ENCODE data around the gene WLS. TPM values are rescaled to one million over a fixed set of nuclear protein-coding genes. Genes with fewer than 3 reads are reported as not detected.
A peak's percentile ranks its signal among the peaks of the same experiment; 100 is the strongest.

WLS gene
- total RNA-seq, 1 donor from 2014 or later: 81.9 TPM

DNA sequence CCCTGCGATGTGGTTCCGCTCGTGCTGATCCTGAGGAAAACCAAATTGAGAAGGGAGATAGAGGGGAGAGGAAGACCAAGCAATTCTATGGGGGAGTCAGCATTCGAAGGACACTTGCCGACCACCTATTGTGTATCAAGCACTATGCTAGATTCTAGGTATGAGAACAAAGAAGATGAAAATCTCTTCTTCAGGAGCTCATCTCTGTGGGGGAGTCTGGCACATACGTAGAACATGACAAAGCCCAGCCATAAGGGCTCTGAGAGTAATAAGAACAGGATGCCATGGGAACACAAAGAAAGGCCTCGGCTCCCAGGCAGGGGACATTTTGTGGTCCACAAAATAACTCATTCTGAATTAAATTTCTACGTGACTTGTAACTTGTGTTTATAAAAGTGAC is 83.7 kb downstream of the WLS start:
- intact Hi-C loops (cut with DNase I): no loop called here
- no peak for DNase-seq (ENCODE audit: low spot score)
- no peak for ATAC-seq

GRCh38 chr1:68147534-68148171 is 84.7 kb downstream of the WLS start:
- DNase-seq (ENCODE audit: low spot score) (no peak), ATAC-seq (no peak)
- intact Hi-C loops (cut with DNase I): no loop called here

DNA sequence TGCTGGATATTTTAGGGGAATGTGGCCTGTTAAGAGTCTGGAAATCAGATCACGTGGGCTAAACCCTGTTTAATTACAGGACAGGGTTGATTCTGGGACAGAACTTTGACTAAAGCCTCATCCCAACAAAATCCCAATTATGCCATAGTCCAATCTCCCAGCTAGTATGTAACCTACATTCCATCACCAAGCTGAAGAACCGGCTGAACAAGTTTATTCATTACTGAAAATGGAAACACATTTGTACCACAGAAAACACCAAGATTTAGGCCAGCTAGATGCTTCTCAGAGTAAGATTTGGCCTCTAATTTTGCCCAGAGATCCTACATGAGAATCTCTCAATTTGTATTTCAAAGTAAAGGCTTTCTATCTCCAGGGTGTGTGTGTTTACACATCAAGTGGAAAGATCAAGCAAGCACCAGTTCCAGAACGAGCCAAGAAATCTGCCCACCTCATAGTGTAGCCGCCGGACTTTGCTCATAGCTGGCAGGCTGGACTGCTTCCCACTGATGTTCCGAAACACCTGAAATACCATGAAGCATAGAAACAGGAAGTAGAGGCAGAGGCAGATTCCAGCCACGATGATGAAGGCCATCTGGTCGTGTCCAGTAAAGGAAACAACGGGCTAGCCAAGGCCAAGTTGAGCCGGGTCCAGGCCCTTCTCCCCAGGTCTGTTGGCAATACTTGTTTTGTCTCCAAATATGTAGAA is 86.8 kb downstream of the WLS start:
- no peak for DNase-seq (ENCODE audit: low spot score)
- no peak for ATAC-seq
- intact Hi-C loops (cut with DNase I): no loop called here

DNA sequence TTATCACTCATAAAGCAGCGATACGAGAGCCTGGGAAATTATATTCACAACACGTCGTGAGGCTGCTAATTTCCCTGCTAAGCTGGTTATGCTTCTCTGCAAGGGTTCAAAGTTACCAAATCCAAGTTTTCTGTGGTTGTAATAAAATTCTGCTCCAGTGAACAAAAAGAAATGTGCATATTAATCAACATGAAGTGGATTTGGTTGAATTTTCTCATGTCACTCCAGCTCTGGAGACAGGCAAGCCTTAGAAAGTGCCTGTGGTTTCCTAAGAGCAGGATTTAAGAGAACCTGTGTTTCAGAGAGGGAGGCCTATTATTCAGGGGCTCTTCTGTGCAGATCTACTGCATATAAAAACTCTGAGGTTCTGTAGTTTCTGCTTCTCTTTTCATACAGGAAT is 87.5 kb downstream of the WLS start:
- intact Hi-C loops (cut with DNase I): no loop called here
- ATAC-seq (no peak), DNase-seq (ENCODE audit: low spot score) (no peak)

DNA sequence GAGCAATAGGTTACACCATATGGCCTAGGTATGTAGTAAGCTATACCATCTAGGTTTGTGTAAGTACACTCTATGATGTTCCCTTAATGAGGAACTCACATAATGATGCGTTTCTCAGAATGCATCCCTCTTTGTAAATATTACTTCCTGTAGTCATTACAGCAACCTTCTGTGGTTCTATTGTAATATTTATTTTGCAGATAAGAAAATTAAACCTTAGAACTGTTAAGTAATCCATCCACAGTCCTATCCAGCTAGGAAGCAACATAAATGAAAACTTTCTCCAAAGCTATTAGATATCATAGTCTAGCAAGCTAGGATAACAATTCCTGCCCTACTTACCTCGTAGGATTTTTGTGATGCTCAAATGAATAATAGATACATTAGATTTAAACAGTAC is 88.7 kb downstream of the WLS start:
- intact Hi-C loops (cut with DNase I): no loop called here
- DNase-seq (ENCODE audit: low spot score) (no peak), ATAC-seq (no peak)

DNA sequence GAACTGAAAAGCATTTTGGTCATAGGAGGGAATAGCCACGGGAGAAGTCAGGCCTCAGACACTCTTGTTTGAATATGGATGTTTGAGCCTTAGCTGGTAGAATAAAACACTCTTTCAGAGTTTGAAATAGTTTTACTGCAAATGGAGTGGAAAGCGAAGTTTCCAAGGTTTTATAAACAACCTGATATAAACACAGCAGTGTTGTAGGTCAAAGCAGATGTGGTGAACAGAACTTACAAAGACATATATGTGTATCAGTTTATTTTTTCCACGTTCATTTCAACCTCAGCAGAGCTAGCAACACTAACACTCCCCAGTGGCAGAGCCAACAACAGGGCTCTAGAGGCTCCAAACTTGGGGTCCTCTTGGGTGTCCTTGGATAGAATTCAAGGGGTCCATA is 89.9 kb downstream of the WLS start:
- intact Hi-C loops (cut with DNase I): no loop called here
- DNase-seq (ENCODE audit: low spot score): no peak
- ATAC-seq: no peak

- ATAC-seq (peak; percentile 36), DNase-seq (ENCODE audit: low spot score) (no peak)
- intact Hi-C loops (cut with DNase I): no loop called here
These were observed 90.3 kb downstream of the WLS start for GRCh38 chr1:68142036-68142435.

DNA sequence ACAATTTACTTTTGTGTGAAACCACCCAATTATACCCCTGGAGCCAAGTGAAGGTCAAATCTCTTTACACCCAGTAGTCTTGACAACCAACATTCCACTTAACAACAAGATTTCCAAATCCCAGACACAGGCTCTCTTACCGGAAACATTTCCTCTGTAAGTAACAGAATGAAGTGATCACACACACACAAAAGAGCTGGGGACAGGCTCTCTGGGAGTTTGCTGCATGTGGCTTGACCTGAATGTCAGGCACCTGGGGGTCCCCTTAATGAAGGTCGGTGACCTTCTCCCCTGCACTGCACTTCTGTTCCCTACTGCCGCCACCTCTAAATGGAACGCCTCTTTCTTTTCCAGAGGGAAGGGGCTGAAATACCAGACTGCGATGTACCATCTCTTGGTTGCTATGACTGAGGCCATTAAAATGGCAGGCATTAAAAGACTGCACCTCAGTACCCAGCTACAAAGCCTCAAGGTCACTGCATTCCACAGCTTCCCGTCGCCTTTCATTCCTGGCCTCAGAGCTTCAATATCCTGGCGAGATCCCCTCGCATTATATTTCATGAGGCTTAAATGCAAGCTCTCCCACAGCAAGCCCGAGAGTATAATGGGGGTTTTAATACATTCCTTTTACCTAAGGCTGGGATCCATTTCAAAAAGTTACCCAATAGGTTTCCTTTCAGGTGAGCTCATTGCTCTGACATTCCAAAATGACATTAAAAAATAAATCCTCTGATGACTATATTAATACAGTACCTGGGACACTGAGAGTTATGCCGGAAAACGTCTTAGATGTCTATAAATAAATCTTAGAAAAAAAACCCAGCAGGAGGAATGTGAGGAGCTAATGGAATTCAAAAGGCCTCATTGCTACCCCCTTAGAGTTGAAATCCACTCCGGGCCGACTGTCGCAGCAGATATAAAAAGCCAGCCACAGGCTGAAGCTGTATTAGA is 91.0 kb downstream of the WLS start:
- peak; percentile 93 for ATAC-seq
- DNase-seq (ENCODE audit: low spot score): no peak
- intact Hi-C loops (cut with DNase I): no loop called here

DNA sequence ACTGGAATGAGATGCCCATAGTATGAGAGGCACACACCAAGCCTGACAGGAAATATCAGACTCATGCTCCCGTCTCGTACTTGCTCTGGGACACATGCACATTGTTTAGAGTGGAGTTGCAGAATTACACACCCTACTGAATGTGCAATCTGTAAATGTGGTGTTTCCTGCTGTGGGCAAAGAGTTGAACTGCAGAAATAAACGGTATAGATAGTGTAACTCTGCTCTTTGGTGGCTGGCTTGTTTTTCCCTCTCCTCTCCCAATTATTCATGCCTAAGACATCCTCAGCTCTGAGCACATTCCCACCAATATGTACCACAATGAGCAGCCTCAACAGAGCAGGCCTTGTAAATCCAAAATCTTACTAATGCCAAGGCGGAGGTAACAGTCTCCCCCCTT is 91.8 kb downstream of the WLS start:
- ATAC-seq: peak; percentile 18
- no peak for DNase-seq (ENCODE audit: low spot score)
- intact Hi-C loops (cut with DNase I): no loop called here

DNA sequence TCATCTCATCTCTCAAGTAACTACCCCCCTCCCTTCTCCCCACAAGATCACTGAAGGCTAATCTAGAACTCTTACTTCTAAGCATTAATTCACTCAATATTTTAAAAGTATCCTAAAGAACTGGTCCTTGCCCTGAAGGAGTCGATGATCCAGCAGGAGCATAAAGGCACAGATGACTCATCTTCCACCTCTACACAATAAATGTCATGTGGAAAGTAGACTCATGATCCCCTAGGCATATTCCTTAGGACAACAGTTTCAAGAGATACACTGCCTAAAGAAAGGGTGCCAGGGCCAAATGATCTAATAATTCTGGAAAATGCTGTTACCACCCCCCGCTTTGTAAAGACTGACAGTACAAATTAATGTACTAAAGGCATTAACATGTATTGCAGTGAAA is 96.1 kb downstream of the WLS start:
- ATAC-seq (no peak), DNase-seq (ENCODE audit: low spot score) (no peak)
- intact Hi-C loops (cut with DNase I): no loop called here

- DNase-seq (ENCODE audit: low spot score) (no peak), ATAC-seq (peak; percentile 70)
- intact Hi-C loops (cut with DNase I): no loop called here
These were observed 99.7 kb downstream of the WLS start for GRCh38 chr1:68132426-68133130.

DNA sequence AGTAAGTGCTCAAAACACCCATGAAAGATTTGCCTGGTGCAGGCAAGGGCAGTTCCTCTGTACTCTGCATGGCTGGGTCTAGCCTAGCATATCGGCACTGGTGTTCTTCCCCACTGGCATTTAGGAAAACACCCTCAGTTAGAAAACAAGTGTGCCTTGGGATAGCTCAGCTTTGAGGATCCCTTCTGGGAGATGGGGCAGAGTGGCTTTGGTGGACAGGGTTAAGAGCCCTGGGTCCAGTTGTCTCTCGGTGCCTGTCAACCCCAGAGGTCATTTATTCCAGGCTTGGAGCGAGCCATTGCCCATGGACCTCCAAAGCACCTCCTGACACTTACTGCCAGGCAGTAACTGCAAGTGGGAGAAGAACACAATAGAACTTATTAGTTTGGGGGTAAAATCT is 101.1 kb downstream of the WLS start:
- DNase-seq (ENCODE audit: low spot score): no peak
- intact Hi-C loops (cut with DNase I): no loop called here
- no peak for ATAC-seq

DNA sequence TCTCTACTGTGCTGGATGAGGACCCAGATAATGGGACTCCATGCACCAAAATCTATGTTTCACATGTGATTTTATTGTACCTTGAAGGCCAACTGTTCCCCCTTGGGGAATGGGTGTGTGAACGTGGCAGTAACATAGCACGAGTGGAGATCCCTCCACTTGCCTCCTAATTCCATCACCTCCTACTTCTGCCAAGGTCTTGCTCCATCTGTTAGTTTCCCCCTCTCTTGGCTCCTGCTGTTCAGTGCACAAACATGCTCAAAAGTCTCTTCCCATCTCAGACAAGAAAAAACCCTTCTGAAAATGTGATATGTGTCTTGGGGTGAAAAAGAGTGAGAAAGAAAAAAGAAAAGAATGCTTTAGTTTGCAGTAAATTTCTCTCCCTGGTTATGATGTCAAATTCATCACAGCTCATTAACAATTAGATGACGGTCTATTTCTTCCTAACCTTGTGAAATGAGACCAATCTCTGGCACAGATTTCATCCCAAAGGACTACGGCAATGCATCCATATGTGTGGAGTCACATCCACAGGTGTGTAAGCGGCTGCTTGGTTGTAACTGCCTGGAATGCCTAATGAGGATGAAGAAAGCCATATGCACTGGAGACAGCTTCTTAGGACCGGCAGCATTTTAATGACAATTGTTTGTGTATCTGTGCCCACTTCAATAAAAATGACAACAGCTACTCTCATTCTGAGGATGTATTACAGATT is 102.6 kb downstream of the WLS start:
- DNase-seq (ENCODE audit: low spot score): no peak
- intact Hi-C loops (cut with DNase I): no loop called here
- no peak for ATAC-seq

DNA sequence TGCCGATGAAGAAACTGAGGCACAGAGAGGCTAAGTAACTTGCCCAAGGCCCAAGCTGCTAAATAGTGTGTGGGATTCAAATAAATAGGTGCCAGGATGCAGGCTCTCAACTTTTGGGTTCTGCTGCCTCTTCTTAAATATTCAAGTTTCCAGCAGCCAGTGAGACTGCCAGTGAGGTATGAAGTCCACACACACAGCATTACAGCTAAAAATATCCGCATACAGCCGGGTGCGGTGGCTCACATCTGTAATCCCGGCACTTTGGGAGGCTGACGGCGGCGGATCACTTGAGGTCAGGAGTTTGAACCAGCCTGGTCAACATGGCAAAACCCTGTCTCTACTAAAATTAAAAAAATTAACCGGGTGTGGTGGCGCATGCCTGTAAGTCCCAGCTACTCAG is 103.5 kb downstream of the WLS start:
- DNase-seq (ENCODE audit: low spot score): no peak
- intact Hi-C loops (cut with DNase I): no loop called here
- no peak for ATAC-seq

GRCh38 chr1:68128157-68128556 is 104.2 kb downstream of the WLS start:
- DNase-seq (ENCODE audit: low spot score): no peak
- intact Hi-C loops (cut with DNase I): no loop called here
- no peak for ATAC-seq

GRCh38 chr1:68121536-68121935 is 110.8 kb downstream of the WLS start:
- DNase-seq (ENCODE audit: low spot score): no peak
- ATAC-seq: no peak
- intact Hi-C loops (cut with DNase I): no loop called here

DNA sequence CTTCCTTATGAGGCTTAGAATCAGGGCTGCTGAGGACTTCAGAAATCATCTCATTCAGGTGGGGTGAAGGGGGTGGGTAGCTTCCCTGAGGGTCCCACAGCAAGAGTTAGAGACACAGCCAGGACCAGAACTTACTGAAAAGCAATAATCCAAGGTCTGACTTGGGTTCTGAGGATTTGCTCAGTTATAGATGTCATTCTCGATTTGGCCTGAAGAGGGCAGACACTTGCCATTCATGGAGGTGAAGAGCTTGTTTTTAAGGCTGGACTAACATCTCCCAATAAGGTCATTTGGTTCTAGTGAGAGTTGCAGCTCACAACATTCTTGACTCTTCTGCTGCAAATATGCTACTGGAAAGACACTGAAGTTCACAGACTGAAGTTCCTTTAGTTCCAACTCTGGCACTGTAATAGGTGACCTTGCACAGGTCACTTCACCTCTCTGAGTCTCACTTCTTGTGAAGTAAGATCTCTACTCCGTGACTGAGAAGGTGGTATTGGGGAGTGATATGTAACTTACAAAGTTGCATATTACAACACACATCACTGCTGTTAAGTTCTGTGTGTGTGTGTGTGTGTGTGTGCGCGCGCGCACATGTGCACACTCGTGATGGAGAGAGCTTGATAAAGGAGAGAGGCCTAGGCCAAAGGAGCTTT is 112.1 kb downstream of the WLS start:
- no peak for DNase-seq (ENCODE audit: low spot score)

DNA sequence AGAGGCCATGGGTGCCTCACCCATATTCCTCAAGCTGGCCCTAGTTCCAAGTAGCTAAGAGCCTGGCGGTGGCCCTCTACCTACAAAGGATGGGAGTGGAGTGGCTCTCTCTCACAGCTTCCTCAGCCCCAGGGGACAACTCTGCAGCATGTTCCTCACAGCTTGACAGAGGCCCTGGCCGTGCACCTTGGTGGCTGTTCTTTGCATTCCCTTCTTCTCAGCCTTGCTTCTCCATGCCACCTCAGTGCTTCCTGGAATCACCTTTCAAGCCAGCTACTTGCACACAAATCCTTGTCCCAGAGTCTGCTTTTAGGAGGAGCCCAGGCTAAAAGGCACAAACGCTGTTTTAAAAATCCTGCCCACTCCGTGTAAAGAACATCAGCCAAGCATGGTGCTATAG is 112.9 kb downstream of the WLS start:
- intact Hi-C loops (cut with DNase I): loop anchor here (5.0 kb wide), 1 partner anchor 223 kb away; no protein-coding TSS in a partner anchor
- ATAC-seq: no peak
- no peak for DNase-seq (ENCODE audit: low spot score)

More for the DNA sequence above, 112.1 kb downstream of the WLS start:
- ATAC-seq: peak; percentile 87
- intact Hi-C loops (cut with DNase I): no loop called here

Data from sciatic nerve (tissue), 2 donors.